Astrocyte of the cerebellum (primary cell): ENCODE results near the gene PAPSS1.

ENCODE experiments used
- DNase-seq: peaks from one replicate; pipeline ENCODE4 v3.0.0-alpha.2; 2011; ENCODE audit warnings: low read depth
- H3K4me3 ChIP-seq: 2 replicates; pipeline ENCODE4 v1.5.1; 2011; ENCODE audit warnings: mild to moderate bottlenecking, low read depth, low read length, moderate library complexity
- CTCF ChIP-seq: IDR thresholded peaks from 2 replicates; pipeline ENCODE4 v1.5.1; 2012; ENCODE audit warnings: low read length, low read depth, moderate library complexity, mild to moderate bottlenecking; ENCODE audit errors: missing control alignments
- in situ Hi-C: cut with HindIII; loops from 2 replicates; pipeline ENCODE4 v1.10.0; 2017; ENCODE audit warnings: low sequenced_read_pairs

Gene PAPSS1

GRCh38 chr4:107579099-107579498 lies 140.9 kb downstream of the PAPSS1 start:
- TF ChIP-seq CTCF = no peak
- no peak for DNase-seq
- in situ Hi-C loops = no loop called here
- no peak overlapping the region for H3K4me3 ChIP-seq

- no peak for DNase-seq
- H3K4me3 ChIP-seq = no peak overlapping the region
- no peak for TF ChIP-seq CTCF
- in situ Hi-C loops = no loop called here
These were observed 141.7 kb downstream of the PAPSS1 start for GRCh38 chr4:107578321-107578720.

- TF ChIP-seq CTCF = no peak
- DNase-seq = no peak
- in situ Hi-C loops = no loop called here
- H3K4me3 ChIP-seq = no peak overlapping the region
These were observed 142.3 kb downstream of the PAPSS1 start for GRCh38 chr4:107577743-107578142.

GRCh38 chr4:107575243-107575642 lies 144.8 kb downstream of the PAPSS1 start:
- no peak overlapping the region for H3K4me3 ChIP-seq
- in situ Hi-C loops = no loop called here
- TF ChIP-seq CTCF = no peak
- DNase-seq = no peak

GRCh38 chr4:107572281-107572680 lies 147.8 kb downstream of the PAPSS1 start:
- in situ Hi-C loops = no loop called here
- DNase-seq = no peak

GRCh38 chr4:107570952-107571351 lies 149.1 kb downstream of the PAPSS1 start:
- H3K4me3 ChIP-seq = no peak overlapping the region
- DNase-seq = no peak
- TF ChIP-seq CTCF = no peak
- in situ Hi-C loops = no loop called here

More at GRCh38 chr4:107572281-107572680, 147.8 kb downstream of the PAPSS1 start:
- no peak overlapping the region for H3K4me3 ChIP-seq
- TF ChIP-seq CTCF = no peak

GRCh38 chr4:107564326-107564725 lies 155.7 kb downstream of the PAPSS1 start:
- H3K4me3 ChIP-seq = no peak overlapping the region
- peak; percentile 86 for DNase-seq
- in situ Hi-C loops = no loop called here
- no peak for TF ChIP-seq CTCF
